IPS-15b (cell line): ENCODE results near the gene FBXO45.
"Not testable (repeated sequence)": the region's sequence is repeated elsewhere in the genome, so short reads cannot be mapped to it uniquely, and the experiment has no call there.

Source experiments
- H3K27me3 ChIP-seq: one replicate; pipeline ENCODE4 v1.6.1; 2013; ENCODE audit warnings: low read length; ENCODE audit not compliant: control insufficient read depth, insufficient read depth
- H3K36me3 ChIP-seq: one replicate; pipeline ENCODE4 v1.6.1; 2013; ENCODE audit warnings: low read length; ENCODE audit not compliant: control insufficient read depth, insufficient read depth
- H3K4me1 ChIP-seq: one replicate; pipeline ENCODE4 v1.6.1; 2013; ENCODE audit warnings: mild to moderate bottlenecking, low read length; ENCODE audit not compliant: control insufficient read depth, insufficient read depth
- H3K4me3 ChIP-seq: one replicate; pipeline ENCODE4 v1.5.1; 2013; ENCODE audit warnings: low read depth, low read length
- H3K9ac ChIP-seq: one replicate; pipeline ENCODE4 v1.6.1; 2013; ENCODE audit warnings: low read depth, mild to moderate bottlenecking, low read length
- H3K9me3 ChIP-seq: one replicate; pipeline ENCODE4 v1.6.1; 2013; ENCODE audit warnings: mild to moderate bottlenecking, low read length; ENCODE audit not compliant: control insufficient read depth, insufficient read depth

The FBXO45 gene

DNA sequence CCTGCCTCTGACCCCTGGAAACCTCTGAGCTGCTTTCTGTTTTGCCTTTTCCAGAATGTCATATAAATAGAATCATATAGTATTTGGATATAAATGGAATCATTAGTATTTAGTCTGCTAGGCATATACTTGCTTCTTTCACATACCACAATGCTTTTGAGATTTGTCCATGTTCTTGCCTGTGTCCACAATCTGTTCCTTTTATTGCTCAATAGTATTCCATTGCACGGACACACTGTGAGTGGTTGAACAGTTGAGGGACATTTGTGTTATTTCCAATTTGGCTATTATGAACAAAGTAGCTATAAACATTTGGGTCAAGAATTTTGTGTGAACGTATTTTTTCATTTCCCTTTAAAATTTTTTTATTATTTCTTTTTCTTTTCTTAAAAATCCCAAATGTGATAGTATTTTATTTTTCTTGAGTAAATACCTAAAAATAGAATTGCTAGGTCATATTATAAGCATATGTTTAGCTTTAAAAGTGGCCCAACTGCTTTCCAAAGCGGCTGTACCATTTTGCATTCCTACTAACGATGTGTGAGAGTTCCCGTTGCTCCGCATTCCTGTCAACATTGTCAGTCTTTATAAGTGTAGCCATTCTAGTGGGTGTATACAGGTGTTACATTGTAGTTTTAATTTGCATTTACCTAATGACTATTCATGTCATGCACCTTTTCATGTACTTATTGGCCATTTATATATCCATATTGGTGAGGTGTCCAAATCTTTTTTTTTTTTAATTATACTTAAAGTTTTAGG is 26.6 kb upstream of the FBXO45 start:
- Histone ChIP-seq H3K9me3 (no peaks in the 10 kb centered on the region), H3K4me3 (no peak overlapping the region), H3K36me3 (no peaks in the 10 kb centered on the region), H3K4me1 (no peaks in the 10 kb centered on the region), H3K27me3 (no peaks in the 10 kb centered on the region), H3K9ac (no peak overlapping the region)

DNA sequence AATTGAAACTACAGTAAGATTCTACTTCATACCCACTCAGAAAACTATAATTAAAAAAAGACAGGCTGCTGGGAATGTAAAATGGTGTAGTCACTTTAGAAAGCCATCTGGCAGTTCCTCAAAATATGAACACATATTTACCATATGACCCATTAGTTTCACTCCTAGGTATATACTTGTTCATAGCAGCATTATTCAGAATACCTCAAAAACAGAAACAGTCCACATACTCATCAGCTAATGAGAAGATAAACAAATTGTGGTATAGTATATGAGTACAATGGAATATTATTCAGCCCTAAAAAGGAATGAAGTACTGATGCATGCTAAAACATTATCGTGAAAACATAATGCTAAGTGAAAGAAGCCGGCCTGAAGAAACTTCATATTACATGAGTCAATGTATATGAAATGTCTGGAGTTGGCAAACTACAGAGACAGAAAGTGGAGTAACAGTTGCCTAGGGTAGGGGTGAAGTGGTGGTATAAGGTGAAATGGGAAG is 23.9 kb upstream of the FBXO45 start:
- Histone ChIP-seq H3K36me3 (no peaks in the 10 kb centered on the region), H3K4me1 (no peaks in the 10 kb centered on the region), H3K9ac (no peak overlapping the region), H3K9me3 (peaks cover 5% of the 10 kb centered on the region), H3K27me3 (no peaks in the 10 kb centered on the region), H3K4me3 (no peak overlapping the region)

DNA sequence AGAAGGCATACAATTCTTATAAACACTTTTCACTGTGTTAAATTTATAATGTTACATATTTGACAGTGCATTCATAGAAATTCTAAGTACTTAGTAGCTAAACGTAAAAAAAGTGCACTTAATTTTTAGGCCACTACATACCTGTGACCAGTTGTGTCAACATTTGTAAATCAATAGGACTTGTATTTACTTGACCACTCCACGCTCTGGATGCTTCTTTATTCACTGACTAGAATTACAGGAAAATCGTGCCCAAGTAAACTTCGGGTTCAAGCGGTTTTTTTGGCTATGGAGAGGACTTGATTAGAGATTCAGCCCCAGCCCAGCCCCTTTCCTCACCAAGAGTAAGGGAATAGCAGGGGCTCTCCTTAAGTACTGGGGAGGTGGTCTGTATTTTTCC is 21.9 kb upstream of the FBXO45 start:
- Histone ChIP-seq H3K27me3 (no peaks in the 10 kb centered on the region), H3K4me3 (no peak overlapping the region), H3K36me3 (no peaks in the 10 kb centered on the region)

DNA sequence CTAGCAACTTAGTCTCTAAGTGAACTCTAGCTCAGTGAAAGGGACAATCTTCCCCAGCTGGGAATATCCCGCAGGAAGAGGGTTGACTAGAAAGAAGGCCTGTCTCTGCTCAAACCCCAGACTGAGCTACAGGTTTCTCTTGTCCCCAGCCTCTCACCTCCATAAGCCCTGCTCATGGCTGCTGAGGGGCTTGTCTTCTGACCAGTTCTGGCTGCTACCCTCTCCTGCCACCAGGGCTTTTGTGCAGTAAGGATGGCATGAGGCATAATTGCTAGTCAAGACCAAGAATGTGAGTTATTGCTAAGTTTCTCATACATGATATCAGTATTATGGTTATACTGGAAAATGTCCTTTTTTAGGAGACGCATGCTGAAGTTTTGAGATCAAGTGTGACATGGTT is 21.4 kb upstream of the FBXO45 start:
- Histone ChIP-seq H3K9ac (no peak overlapping the region), H3K27me3 (no peaks in the 10 kb centered on the region), H3K9me3 (peaks cover 6% of the 10 kb centered on the region), H3K4me3 (no peak overlapping the region), H3K36me3 (no peaks in the 10 kb centered on the region), H3K4me1 (no peaks in the 10 kb centered on the region)

More for the DNA sequence above, 21.9 kb upstream of the FBXO45 start:
- H3K4me1 ChIP-seq, result no peaks in the 10 kb centered on the region
- H3K9ac ChIP-seq, result no peak overlapping the region
- H3K9me3 ChIP-seq, result peaks cover 6% of the 10 kb centered on the region

DNA sequence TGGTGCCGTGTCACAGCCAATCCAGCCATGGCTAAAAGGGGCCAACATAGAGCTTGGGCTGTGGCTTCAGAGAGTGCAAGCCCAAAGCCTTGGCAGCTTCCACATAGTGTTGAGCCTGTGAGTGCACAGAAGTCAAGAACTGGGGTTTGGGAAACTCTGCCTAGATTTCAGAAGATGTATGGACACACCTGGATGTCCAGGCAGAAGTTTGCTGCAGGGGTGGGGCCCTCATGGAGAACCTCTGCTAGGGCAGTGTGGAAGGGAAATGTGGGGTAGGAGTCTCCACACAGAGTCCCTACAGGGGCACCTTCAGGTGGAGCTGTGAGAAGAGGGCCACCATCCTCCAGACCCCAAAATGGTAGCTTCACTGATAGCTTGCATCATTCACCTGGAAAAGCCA is 19.1 kb upstream of the FBXO45 start:
- not testable (repeated sequence) for H3K36me3 ChIP-seq, H3K9me3 ChIP-seq, H3K27me3 ChIP-seq, H3K4me1 ChIP-seq, H3K4me3 ChIP-seq, H3K9ac ChIP-seq

DNA sequence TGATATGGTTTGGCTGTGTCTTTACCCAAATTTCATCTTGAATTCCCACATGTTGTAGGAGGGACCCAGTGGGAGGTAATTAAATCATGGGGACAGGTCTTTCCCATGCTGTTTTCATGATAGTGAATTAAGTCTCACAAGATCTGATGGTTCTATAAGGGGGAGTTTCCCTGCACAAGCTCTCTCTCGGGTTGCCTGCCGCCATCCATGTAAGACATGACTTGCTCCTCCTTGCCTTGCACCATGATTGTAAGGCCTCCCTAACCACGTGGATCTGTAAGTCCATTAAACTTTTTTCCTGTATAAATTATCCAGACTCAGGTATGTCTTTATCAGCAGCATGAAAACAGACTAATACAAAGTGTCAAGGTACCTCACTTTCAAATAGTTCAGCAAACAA is 18.3 kb upstream of the FBXO45 start:
- H3K27me3 ChIP-seq, H3K9me3 ChIP-seq, H3K9ac ChIP-seq, H3K4me3 ChIP-seq, H3K36me3 ChIP-seq, H3K4me1 ChIP-seq: not testable (repeated sequence)

DNA sequence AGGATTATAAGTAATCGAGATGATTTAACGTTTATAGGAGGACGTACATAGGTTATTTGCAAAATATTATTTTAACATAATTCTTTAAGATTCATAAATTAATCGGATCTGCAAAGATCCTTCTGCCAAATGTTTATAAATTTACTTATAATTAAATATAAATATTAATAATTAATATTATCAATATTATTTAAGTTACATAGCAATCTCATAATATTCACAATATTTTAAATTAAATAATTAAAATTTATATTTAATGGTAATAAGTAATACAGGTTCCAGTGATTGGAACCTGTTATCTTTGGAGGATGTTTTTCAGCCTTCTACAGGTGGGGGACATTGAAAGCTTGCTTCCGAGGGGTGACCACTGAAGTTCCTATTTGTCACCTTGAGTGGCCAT is 16.2 kb upstream of the FBXO45 start:
- Histone ChIP-seq H3K36me3 (peaks cover 3% of the 10 kb centered on the region), H3K9me3 (peaks cover 6% of the 10 kb centered on the region), H3K9ac (no peak overlapping the region), H3K27me3 (no peaks in the 10 kb centered on the region), H3K4me1 (no peaks in the 10 kb centered on the region), H3K4me3 (no peak overlapping the region)

DNA sequence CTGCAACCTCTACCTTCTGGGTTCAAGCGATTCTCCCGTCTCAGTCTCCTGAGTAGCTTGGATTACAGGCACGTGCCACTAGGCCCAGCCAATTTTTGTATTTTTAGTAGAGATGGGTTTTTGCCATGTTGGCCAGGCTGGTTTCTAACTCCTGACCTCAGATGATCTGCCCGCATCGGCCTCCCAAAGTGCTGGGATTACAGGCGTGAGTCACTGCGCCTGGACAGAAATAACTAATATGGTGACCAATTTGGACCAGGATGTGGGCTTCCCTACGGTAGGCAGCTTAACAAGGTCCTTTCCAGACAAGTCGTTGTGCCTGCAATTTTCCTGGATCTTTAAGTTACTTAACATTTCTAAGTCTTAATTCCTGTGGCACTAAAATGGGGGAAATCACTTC is 14.9 kb upstream of the FBXO45 start:
- H3K4me1 ChIP-seq, result no peaks in the 10 kb centered on the region
- H3K27me3 ChIP-seq, result no peaks in the 10 kb centered on the region
- H3K36me3 ChIP-seq, result peaks cover 3% of the 10 kb centered on the region
- no peak overlapping the region for H3K4me3 ChIP-seq
- no peak overlapping the region for H3K9ac ChIP-seq
- peaks cover 6% of the 10 kb centered on the region for H3K9me3 ChIP-seq

DNA sequence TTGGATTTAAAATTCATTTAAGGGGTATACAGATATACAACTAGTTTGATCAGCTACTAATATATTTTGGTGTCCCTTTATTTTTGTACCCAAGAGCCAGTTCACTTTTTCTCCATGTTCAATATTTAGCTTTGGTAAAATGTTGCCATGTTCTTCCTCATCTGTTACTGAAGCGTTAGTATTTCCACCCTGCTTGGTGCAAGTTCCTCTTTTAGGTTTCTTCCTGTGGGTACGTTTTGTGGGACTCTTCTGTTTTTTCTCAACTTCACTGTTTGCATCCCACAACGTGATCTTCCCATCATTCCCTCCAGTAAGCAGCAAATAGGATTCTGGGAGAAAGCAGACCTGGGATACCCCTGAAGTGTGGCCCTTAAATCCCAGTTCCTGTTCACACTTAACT is 14.3 kb upstream of the FBXO45 start:
- no peaks in the 10 kb centered on the region for H3K27me3 ChIP-seq
- no peaks in the 10 kb centered on the region for H3K4me1 ChIP-seq
- H3K4me3 ChIP-seq, result no peak overlapping the region
- peaks cover 4% of the 10 kb centered on the region for H3K9me3 ChIP-seq
- peaks cover 3% of the 10 kb centered on the region for H3K36me3 ChIP-seq
- no peak overlapping the region for H3K9ac ChIP-seq

DNA sequence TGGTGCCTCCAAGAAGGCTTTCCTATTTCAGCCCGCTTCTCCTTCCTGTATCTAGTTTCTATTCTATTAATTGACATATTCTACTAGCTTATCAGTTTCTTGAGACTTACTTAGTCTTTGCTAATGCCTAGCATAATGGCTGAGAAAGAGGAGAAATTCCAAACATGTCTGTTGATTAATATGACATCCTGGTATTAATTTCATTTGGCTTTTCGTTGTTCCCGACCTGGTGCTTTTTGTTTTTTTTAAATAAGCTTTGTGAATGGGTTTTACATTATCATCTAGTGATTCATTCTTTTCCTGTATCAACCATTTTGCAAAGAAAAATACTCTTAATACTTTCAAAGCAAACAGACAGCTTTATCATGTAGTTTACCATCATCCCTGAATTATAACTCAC is 13.2 kb upstream of the FBXO45 start:
- no peaks in the 10 kb centered on the region for H3K27me3 ChIP-seq
- H3K36me3 ChIP-seq, result peaks cover 3% of the 10 kb centered on the region
- H3K4me3 ChIP-seq, result no peak overlapping the region
- H3K9me3 ChIP-seq, result no peaks in the 10 kb centered on the region
- no peaks in the 10 kb centered on the region for H3K4me1 ChIP-seq
- H3K9ac ChIP-seq, result no peak overlapping the region

DNA sequence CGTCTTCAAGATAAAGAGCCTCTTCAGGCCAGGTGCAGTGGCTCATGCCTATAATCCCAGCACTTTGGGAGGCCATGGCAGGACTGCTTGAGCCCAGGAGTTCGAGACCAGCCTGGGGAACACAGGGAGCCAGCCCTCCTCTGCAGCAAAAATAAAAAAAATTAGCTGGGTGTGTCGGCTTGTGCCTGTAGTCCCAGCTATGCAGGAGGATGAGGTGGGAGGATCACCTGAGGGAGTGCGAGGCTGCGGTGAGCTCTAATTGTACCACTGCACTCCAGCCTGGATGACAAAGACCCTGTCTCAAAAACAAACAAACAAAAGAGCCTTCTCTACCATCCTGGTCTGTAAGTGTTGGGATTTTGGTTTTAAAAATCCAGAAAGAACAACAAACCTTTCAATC is 11.2 kb upstream of the FBXO45 start:
- H3K9me3 ChIP-seq, result no peaks in the 10 kb centered on the region
- no peaks in the 10 kb centered on the region for H3K4me1 ChIP-seq
- H3K27me3 ChIP-seq, result no peaks in the 10 kb centered on the region
- peak overlapping the region; percentile 28 for H3K9ac ChIP-seq
- no peak overlapping the region for H3K4me3 ChIP-seq
- peaks cover 3% of the 10 kb centered on the region for H3K36me3 ChIP-seq

DNA sequence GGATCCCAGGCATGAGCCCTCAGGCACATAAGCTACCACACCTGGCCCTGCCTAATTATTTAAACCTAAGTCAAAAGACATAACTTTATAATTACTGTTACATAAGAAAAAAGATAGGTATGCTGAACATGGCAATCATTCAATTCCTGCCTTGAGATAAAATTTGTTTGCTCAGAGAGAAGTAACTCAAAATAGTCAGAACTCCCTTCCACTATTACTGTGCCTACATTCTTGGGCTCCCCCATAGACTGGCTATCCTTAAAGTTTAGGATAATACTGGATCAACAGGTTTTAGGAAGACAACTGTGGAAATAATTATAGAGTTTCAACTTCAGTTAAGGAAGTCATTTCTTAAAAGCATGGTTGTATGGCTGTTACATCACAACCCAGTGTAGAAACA is 10.0 kb upstream of the FBXO45 start:
- Histone ChIP-seq H3K4me1 (no peaks in the 10 kb centered on the region), H3K9ac (no peak overlapping the region), H3K9me3 (no peaks in the 10 kb centered on the region), H3K36me3 (peaks cover 3% of the 10 kb centered on the region), H3K4me3 (no peak overlapping the region), H3K27me3 (no peaks in the 10 kb centered on the region)
